HS-27A (cell line): Measurements from ENCODE around the gene CCNO.

ENCODE experiments used
- DNase-seq: peaks from one replicate; pipeline ENCODE4 v3.0.0-alpha.2; 2012; ENCODE audit warnings: low read depth, missing footprints

Gene CCNO

DNA sequence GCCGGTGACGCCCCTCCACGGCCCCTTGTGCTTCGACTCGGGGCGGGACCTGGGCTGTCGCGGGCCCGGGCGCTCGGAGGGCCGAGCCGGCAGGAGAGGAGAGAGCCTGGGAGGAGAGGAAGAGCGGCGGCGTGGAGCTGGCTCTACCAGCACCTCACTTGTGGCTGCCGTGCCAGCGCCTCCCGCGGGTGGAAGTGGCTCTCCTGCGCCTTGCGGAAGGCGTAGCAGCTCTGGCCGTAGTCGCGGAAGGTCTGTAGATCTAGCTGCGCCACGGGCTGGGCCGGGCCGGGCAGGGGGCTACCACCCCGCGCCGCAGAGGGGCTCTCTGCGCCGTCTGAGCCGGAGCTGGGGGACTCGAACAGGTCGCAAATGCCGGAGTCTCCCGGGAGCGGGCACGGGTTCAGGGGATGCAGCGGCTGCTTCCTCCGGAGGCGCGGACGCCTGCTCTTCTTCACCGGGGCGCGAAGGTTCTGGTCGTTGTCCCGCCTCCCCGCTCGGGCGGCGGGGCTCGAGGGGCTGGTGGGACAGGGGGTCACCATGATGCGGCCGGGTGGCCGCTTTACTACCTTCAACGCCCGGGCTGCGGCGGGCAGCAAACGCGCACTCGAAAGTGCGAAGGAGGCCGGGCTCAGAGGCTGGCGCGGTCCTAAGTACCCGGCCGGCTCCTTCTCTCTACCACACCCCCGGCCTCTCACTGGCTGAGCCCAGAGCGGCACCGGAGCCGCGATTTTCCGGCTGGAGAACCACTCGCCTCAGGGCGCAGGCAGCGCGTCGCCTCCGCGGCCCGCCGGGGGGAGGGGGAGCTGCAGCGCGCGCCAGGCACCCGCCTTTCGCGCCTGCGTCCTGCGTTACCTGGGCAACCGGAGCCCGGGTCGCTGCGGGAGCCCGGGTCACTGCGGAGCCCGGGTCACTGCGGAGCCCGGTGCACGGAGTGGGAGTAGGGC lies at the start of gene CCNO:
TSS of gene CCNO (minus strand) at position 624 of the 944 bp plus-strand sequence. CDS start at position 539, 85 bp downstream.
- DNase-seq: peak; percentile 36

- DNase-seq: no peak
Observed at GRCh38 chr5:55278778-55279177, 45.4 kb upstream of the CCNO start.

DNA sequence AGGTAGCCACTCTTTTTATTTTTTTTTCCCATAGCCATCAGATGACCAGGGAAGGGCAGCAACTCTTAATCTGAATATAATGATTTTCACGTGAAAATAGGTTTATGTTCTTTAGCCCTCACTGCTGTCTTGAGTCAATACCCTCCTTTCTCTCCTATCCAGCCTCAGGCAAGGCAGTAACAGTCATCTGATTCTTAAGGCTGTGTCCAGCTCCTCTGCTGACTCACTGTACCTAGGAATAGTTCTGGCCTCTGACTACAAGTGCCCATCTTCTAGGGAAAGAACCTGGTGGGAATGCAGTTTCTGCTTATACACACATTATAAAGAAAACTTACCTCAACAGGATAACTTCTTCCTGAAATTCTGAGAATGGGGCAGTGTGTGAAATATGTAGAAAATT lies 43.4 kb upstream of the CCNO start:
- no peak for DNase-seq

- no peak for DNase-seq
Observed at GRCh38 chr5:55258339-55258738, 24.9 kb upstream of the CCNO start.

DNA sequence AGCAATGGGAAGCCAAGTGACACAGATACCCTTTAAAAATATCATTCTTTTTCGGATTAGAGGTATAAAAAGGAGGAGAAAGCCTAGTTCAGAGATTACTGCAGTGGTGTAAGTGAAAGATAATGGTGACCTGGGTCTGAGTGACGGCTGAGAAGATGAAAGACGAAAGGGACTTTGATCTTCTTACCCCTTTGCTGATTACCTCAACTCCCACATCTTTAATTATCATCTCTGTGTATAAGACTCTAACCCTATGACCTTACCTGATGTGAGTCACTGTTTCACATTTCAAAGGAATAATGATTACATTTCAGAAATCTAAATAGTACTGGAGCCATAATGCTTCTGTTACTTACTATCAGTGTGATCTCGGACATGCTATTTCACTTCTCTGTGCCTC lies 21.4 kb upstream of the CCNO start:
- no peak for DNase-seq

GRCh38 chr5:55250064-55250463 lies 16.7 kb upstream of the CCNO start:
- DNase-seq: no peak

- no peak for DNase-seq
Observed at GRCh38 chr5:55241746-55242145, 8.3 kb upstream of the CCNO start.

- no peak for DNase-seq
Observed at GRCh38 chr5:55236800-55237199, 3.4 kb upstream of the CCNO start.

- DNase-seq: no peak
Observed at GRCh38 chr5:55234121-55234700, 803 bp upstream of the CCNO start.

GRCh38 chr5:55232271-55232984 lies 980 bp downstream of the CCNO start:
- peak; percentile 5 for DNase-seq

- DNase-seq: no peak
Observed at GRCh38 chr5:55231919-55232270, 1.5 kb downstream of the CCNO start.

DNA sequence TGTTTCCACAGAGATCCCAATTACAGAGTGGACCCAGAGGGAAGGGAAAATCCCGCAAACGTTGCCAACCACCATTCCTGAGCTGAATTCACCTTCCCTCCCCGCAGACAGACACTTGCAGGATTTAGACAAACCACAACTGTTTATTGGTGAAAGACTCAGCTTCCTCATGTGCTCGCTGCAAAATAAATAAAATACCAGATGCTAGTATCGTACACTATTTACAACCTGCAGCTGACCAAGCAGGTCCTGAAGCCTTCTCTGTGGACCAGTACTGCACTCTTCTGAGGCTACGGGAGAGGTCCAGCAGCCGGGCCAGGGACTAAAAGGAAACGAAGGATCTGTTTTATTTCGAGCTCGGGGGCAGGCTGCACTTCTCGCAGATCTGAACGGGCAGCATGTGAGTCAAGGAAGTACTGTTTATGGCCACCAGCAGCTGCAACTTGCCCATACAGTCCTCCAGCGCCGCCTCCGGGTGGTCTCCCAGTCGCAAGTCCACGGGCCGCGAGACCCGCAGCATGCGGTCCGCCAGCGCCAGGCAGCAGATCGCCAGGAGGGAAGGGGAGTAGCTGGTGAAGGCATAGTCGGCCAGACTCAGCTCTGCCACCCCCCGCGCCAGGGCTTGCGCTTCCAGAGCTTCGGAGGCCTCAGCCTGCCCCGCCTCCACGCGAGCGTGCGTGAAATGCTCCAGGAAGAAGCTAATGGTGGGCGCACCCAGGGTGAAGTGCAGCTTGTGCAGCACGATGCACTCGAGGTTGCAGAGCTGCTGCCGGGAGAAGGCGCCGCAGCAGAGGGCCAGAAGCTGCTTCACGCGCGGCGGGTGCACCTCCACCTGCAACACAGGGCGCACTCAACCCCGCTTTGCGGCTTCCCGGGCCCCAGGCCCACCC lies 2.1 kb downstream of the CCNO start:
- DNase-seq: no peak

DNA sequence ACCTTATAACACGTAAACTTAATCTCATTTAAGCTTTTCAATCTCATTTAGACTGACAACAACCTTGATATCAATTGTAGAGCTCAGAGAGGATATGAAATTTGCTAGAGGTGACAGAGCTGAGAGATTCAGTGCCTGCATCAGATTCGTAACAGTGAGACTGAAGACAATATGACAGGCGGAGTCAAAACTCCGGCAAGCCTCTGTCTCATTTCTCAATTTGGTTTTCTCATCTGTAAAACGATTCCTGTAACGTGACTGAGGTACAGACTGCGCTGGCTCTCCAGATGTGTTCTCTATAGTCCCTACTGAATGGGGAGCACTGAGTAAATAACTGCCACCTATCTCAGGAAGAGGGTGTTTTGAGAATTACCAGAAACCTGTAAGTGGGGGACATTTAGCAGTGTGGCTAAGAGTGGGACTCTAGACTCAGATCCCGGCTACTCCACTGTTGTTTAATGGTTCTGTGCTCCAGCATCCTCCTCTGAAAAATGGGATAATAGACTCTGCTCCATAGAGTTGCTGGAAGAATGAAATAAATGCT lies 3.2 kb downstream of the CCNO start:
- DNase-seq: no peak

- no peak for DNase-seq
Observed at GRCh38 chr5:55227664-55228430, 5.6 kb downstream of the CCNO start.

DNA sequence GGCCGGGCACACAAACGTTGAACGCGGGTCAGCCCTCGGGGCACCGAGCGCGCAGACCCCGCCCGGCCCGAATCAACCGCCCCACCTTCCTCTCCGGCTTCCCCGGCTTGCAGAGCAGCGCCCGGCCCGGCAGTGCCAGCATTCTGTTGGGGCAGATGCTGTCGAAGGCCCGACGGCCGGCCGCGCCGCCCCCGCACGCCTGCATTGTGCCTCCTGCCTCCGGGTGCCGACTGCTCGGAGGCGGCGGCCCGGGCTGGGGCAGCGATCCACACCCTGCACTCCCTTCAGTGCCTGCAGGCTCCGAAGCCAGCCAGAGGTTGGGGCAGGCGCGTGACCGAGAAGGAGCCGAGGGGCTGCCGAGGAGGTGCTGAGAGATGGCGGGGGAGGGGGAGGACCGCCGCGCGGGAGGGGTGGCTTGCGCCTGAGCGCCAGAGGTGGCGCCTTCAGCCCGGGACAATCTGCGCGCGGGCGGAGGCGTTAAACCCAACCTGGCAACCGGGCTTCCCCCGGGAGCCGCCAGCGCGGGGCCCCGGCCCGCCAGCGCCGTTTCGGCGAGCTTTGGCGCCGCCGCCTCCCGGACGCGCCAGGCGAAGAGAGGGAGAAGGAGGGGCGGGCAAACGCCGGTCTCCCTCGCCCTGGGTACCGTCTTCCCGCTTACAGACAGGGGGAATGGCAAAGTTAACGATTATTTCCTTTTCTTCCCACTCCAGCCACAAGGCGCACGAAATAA lies 6.3 kb downstream of the CCNO start, which contains the start of gene MCIDAS:
TSS of gene MCIDAS (minus strand) at position 382 of the 730 bp plus-strand sequence. CDS start at position 205, 177 bp downstream.
- DNase-seq: peak; percentile 11

- no peak for DNase-seq
Observed at GRCh38 chr5:55226027-55226933, 7.1 kb downstream of the CCNO start.

DNA sequence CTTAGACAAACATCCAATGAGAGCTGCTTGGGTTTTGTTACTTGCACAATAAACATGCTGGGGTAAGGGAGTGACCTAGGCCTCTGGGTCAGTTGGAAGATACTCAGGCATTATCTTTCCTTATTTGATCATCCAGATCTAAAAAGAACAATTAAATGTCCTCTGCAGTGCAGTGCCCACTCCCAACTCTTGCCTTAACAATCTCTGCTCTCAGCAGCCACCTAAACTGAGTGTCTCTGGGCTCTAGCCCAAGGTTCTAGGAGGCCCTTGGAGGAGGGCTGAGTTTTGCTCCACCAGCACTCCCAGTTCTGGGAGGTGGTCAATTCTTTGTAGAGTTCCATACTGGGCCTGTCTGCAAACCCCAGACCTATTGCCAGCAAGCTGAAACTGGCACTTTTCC lies 8.1 kb downstream of the CCNO start:
- DNase-seq: no peak

DNA sequence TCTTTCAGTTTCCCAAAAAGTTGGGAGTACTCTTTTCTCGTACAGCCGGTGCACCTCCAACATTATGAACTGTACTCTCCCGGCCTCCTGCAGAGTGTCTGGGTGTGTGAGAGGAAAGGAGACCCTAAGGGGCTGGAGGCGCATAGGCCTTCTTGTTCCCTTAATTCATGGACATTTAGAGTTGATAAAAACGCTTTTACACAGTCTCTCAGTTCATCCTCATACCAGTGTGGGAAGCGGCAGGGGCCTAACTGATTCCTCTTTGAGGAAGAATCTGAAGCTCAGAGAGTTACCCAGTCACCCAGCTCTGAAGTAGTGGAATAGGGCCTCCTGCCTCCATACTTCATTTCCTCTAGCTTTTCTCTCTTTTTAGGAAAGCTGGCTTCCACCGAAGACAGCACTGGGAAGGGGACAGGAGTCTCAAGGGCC lies 9.6 kb downstream of the CCNO start:
- DNase-seq: no peak
